Activated naive CD4-positive, alpha-beta T cell treated with Interleukin-2 at 50 U/mL for 16 hours (primary cell): ENCODE results near the gene TTL.
A peak's percentile ranks its signal among the peaks of the same experiment; 100 is the strongest.
"Not testable (repeated sequence)": the region's sequence is repeated elsewhere in the genome, so short reads cannot be mapped to it uniquely, and the experiment has no call there.

Source experiments
- DNase-seq: peaks from one replicate; pipeline ENCODE4 v3.0.0-alpha.2; 2020

The TTL gene

GRCh38 chr2:112524276-112524675 is 42.3 kb downstream of the TTL start:
- not testable (repeated sequence) for DNase-seq

GRCh38 chr2:112528541-112528940 is 46.6 kb downstream of the TTL start:
- no peak for DNase-seq

- no peak for DNase-seq
Observed at GRCh38 chr2:112529757-112530156, 47.8 kb downstream of the TTL start.

- no peak for DNase-seq
Observed at GRCh38 chr2:112530728-112531127, 48.8 kb downstream of the TTL start.

GRCh38 chr2:112534826-112535225 is 52.9 kb downstream of the TTL start:
- DNase-seq, result no peak

- not testable (repeated sequence) for DNase-seq
Observed at GRCh38 chr2:112536665-112537064, 54.7 kb downstream of the TTL start.

- no peak for DNase-seq
Observed at GRCh38 chr2:112539306-112539705, 57.4 kb downstream of the TTL start.

GRCh38 chr2:112540906-112541305 is 59.0 kb downstream of the TTL start:
- no peak for DNase-seq

GRCh38 chr2:112541315-112542122 is 59.6 kb downstream of the TTL start:
- DNase-seq, result peak; percentile 9

GRCh38 chr2:112542123-112542983 is 60.4 kb downstream of the TTL start, which contains the start of gene POLR1B:
POLR1B (plus strand) TSS chr2:112542465; CDS start chr2:112542495, 30 bp downstream.
- DNase-seq, result peak; percentile 77

GRCh38 chr2:112542984-112543661 is 61.2 kb downstream of the TTL start:
- peak; percentile 14 for DNase-seq

- DNase-seq, result no peak
Observed at GRCh38 chr2:112547333-112547732, 65.4 kb downstream of the TTL start.

GRCh38 chr2:112548980-112549379 is 67.0 kb downstream of the TTL start:
- DNase-seq, result no peak

- DNase-seq, result no peak
Observed at GRCh38 chr2:112566104-112566503, 84.1 kb downstream of the TTL start.

- DNase-seq, result not testable (repeated sequence)
Observed at GRCh38 chr2:112566508-112566907, 84.6 kb downstream of the TTL start.

GRCh38 chr2:112572005-112572404 is 90.0 kb downstream of the TTL start:
- no peak for DNase-seq

GRCh38 chr2:112577756-112578155 is 95.8 kb downstream of the TTL start:
- DNase-seq, result no peak

- DNase-seq, result no peak
Observed at GRCh38 chr2:112579241-112579640, 97.3 kb downstream of the TTL start.

- DNase-seq, result no peak
Observed at GRCh38 chr2:112580084-112580483, 98.1 kb downstream of the TTL start.

GRCh38 chr2:112582314-112582746 is 100.4 kb downstream of the TTL start:
- DNase-seq, result peak; percentile 32

GRCh38 chr2:112583497-112584133 is 101.7 kb downstream of the TTL start:
- no peak for DNase-seq

GRCh38 chr2:112584134-112584890 is 102.4 kb downstream of the TTL start, which contains the start of gene CHCHD5:
CHCHD5 (plus strand) TSS chr2:112584609; CDS start chr2:112584648, 39 bp downstream.
- DNase-seq, result peak; percentile 92
